Endodermal cell (in vitro differentiated cells): ENCODE results near the gene LRRC63. TPM values are rescaled to one million over a fixed set of nuclear protein-coding genes. Genes with fewer than 3 reads are reported as not detected.

Experiments
- DNase-seq: peaks from one replicate; pipeline ENCODE4 v3.0.0-alpha.2; 2017
- H3K27ac ChIP-seq: 2 replicates; pipeline ENCODE4 v1.5.1; 2013; ENCODE audit warnings: mild to moderate bottlenecking, low read depth, low read length, moderate library complexity
- H3K27me3 ChIP-seq: 2 replicates; pipeline ENCODE4 v1.6.1; 2013; ENCODE audit warnings: mild to moderate bottlenecking, low read length, moderate library complexity; ENCODE audit not compliant: insufficient read depth, control insufficient read depth, poor library complexity, severe bottlenecking
- H3K36me3 ChIP-seq: 2 replicates; pipeline ENCODE4 v1.7.0; 2013; ENCODE audit warnings: mild to moderate bottlenecking, low read length, moderate library complexity; ENCODE audit not compliant: control insufficient read depth, insufficient read depth
- H3K4me1 ChIP-seq: one replicate; pipeline ENCODE4 v1.7.0; 2013; ENCODE audit warnings: low read length; ENCODE audit not compliant: control insufficient read depth, insufficient read depth
- H3K4me3 ChIP-seq: 2 replicates; pipeline ENCODE4 v1.5.1; 2013; ENCODE audit warnings: mild to moderate bottlenecking, low read length, moderate library complexity
- H3K9ac ChIP-seq: 2 replicates; pipeline ENCODE4 v1.6.1; 2013; ENCODE audit warnings: mild to moderate bottlenecking, low read length, moderate library complexity; ENCODE audit not compliant: poor library complexity, severe bottlenecking; ENCODE audit errors: extremely low read depth
- H3K9me3 ChIP-seq: 2 replicates; pipeline ENCODE4 v1.6.1; 2013; ENCODE audit warnings: mild to moderate bottlenecking, low read length, moderate library complexity; ENCODE audit not compliant: control insufficient read depth
- H3K27ac Mint-ChIP-seq: 2 replicates; pipeline ENCODE4 v1.8.0; 2020; ENCODE audit warnings: mixed read lengths
- H3K27me3 Mint-ChIP-seq: 2 replicates; pipeline ENCODE4 v1.8.0; 2021; ENCODE audit warnings: mild to moderate bottlenecking, mixed read lengths; ENCODE audit not compliant: insufficient read depth
- H3K36me3 Mint-ChIP-seq: 2 replicates; pipeline ENCODE4 v1.8.0; 2020; ENCODE audit warnings: low read depth, mixed read lengths
- H3K4me1 Mint-ChIP-seq: 2 replicates; pipeline ENCODE4 v1.8.0; 2020; ENCODE audit warnings: mixed read lengths
- H3K4me3 Mint-ChIP-seq: 2 replicates; pipeline ENCODE4 v1.8.0; 2020; ENCODE audit warnings: mild to moderate bottlenecking, moderate library complexity, mixed read lengths
- H3K9me3 Mint-ChIP-seq: 2 replicates; pipeline ENCODE4 v1.8.0; 2020; ENCODE audit warnings: mild to moderate bottlenecking, mixed read lengths
- WGBS, 2 experiments: methylation state at CpG; one replicate each; pipeline versions ENCODE4 v1.1.5 to v1.1.7; 2013; ENCODE audit warnings: missing lambda C conversion rate in 2 of 2, mixed read lengths in 1 of 2; ENCODE audit not compliant: insufficient coverage in 1 of 2, insufficient read length in 1 of 2; 5-methylcytosine and 5-hydroxymethylcytosine counted together
- total RNA-seq, 2 donors: library from RNA; stranded (reverse); fragmentation: NEBNext Ultra II Directional in 1 of 2; extraction: Animal tissue kit (Norgen Biotek cat#: 25700) in 1 of 2; gene quantifications; 2 replicates in 1 of 2; 3 replicates in 1 of 2; pipeline ENCODE4 v1.2.1, GENCODE V29; 2021
- TF ChIP-seq, protein P1 (sequence below): fragments of 200-600 bp; sonication (generic); conservative IDR thresholded peaks from 2 replicates; pipeline ENCODE4 v1.5.0; 2021; ENCODE audit warnings: antibody characterized with exemption, mild to moderate bottlenecking

LRRC63 gene
- total RNA-seq, 2 donors from 2014 or later = not detected

DNA sequence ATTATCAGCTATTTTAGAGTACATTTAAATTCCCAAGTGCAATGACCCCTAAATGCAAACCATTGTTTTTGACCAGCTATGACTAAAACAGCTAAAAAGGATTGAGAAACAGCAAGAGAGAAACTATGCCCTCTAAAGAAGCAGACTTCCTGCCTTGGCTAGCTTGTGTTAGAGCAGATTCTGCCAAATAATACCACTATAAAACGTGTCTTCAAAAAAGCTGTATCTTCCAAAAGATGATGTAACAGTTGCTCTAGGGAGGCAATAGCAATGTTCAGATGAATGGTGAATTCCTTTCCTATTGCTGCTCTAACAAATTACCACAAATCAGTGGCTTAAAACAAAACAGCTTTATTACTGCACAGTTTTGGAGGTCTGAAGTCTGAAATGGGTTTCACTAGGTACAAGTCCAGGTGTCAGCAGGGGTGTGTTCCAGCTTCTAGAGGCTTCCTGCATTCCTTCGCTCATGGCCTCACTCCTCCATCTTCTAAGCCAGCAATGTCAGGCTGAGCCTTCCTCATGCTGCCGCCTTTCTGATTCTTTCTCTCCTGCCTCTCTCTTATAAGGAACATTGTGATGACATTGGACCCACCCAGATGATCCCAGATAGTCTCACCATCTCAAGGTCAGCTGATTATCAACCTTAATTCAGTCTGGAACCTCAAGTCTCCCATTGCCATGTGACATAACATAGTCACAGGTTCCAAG, 84.5 kb downstream of the LRRC63 start:
- Mint-ChIP-seq H3K36me3 (peaks cover 1% of the 10 kb centered on the region), H3K4me1 (peaks cover 16% of the 10 kb centered on the region), H3K4me3 (no peak overlapping the region), H3K27me3 (no peaks in the 10 kb centered on the region), H3K9me3 (no peaks in the 10 kb centered on the region), H3K27ac (no peak overlapping the region)
- Histone ChIP-seq H3K36me3 (no peaks in the 10 kb centered on the region), H3K27me3 (no peaks in the 10 kb centered on the region), H3K9me3 (peaks cover under 1% of the 10 kb centered on the region), H3K4me1 (no peaks in the 10 kb centered on the region), H3K27ac (no peak overlapping the region), H3K9ac (no peak overlapping the region), H3K4me3 (no peak overlapping the region)
- no peak for DNase-seq
- TF ChIP-seq, protein P1, sequence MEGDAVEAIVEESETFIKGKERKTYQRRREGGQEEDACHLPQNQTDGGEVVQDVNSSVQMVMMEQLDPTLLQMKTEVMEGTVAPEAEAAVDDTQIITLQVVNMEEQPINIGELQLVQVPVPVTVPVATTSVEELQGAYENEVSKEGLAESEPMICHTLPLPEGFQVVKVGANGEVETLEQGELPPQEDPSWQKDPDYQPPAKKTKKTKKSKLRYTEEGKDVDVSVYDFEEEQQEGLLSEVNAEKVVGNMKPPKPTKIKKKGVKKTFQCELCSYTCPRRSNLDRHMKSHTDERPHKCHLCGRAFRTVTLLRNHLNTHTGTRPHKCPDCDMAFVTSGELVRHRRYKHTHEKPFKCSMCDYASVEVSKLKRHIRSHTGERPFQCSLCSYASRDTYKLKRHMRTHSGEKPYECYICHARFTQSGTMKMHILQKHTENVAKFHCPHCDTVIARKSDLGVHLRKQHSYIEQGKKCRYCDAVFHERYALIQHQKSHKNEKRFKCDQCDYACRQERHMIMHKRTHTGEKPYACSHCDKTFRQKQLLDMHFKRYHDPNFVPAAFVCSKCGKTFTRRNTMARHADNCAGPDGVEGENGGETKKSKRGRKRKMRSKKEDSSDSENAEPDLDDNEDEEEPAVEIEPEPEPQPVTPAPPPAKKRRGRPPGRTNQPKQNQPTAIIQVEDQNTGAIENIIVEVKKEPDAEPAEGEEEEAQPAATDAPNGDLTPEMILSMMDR = no peak
- 89 to 100% methylated on average over 3 of the region's 3 CpGs for WGBS, 2 experiments

DNA sequence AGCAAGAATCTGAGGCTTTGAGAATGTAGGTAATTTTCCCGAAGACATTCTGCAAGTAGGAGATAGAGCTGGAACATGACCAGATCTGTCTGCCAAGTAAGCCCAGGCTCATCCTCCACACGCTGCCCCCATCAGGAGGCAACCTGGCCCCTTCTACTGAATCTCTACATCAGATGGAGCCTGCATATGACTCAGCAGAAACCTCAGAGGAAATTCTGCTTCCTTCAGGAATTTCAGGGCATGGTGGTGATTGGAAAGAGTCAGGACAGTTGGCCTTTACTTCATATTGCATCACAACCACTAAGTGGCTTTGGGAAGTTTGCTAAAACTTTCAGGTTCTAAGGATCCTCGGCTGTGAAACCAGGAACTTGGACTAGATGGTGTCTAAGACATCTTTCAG, 85.2 kb downstream of the LRRC63 start:
- no peaks in the 10 kb centered on the region for H3K27me3 Mint-ChIP-seq

DNA sequence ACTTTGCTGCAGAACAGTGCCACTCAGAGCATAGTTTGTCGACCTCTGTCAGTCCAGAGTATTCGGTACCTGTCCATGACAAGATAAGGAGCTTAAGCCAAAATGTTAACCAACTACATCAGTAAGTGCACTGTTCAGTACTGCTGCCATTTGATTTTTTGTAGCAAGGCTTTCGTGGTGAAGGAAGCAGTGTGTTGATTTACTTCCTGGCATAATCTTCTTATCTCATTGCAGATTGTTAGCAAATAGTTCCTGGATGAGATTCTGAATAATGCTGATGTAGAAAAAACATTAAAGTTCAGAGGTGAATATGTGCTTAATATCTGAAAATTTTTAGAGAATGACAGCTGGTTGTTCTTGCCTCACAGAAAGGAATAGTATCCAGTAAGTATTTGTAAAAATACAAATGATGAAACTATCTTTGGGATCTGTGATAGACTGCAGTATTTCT, 85.7 kb downstream of the LRRC63 start:
- Mint-ChIP-seq H3K4me1 (peaks cover 16% of the 10 kb centered on the region), H3K27me3 (no peaks in the 10 kb centered on the region), H3K36me3 (peaks cover 1% of the 10 kb centered on the region), H3K9me3 (peaks cover 6% of the 10 kb centered on the region), H3K27ac (no peak overlapping the region), H3K4me3 (no peak overlapping the region)
- H3K36me3 ChIP-seq = no peaks in the 10 kb centered on the region
- H3K4me1 ChIP-seq = no peaks in the 10 kb centered on the region
- TF ChIP-seq, protein P1 = no peak
- no peak for DNase-seq
- H3K9ac ChIP-seq = no peak overlapping the region
- H3K27ac ChIP-seq = no peak overlapping the region
- peaks cover 12% of the 10 kb centered on the region for H3K9me3 ChIP-seq
- no peak overlapping the region for H3K4me3 ChIP-seq
- WGBS, 2 experiments = 90 to 100% methylated on average over 3 of the region's 3 CpGs
- no peaks in the 10 kb centered on the region for H3K27me3 ChIP-seq

More for the DNA sequence above, 85.2 kb downstream of the LRRC63 start:
- peaks cover 3% of the 10 kb centered on the region for H3K9me3 Mint-ChIP-seq
- Histone ChIP-seq H3K36me3 (no peaks in the 10 kb centered on the region), H3K9me3 (peaks cover 7% of the 10 kb centered on the region), H3K4me1 (no peaks in the 10 kb centered on the region), H3K27ac (no peak overlapping the region), H3K4me3 (no peak overlapping the region), H3K27me3 (no peaks in the 10 kb centered on the region), H3K9ac (no peak overlapping the region)
- WGBS, 2 experiments = 88 to 100% methylated on average over 1 to 3 of the region's 3 CpGs
- no peak overlapping the region for H3K4me3 Mint-ChIP-seq
- TF ChIP-seq, protein P1 = no peak
- H3K4me1 Mint-ChIP-seq = peaks cover 16% of the 10 kb centered on the region
- no peak overlapping the region for H3K27ac Mint-ChIP-seq
- DNase-seq = no peak
- peaks cover 1% of the 10 kb centered on the region for H3K36me3 Mint-ChIP-seq
